H1 (cell line): ENCODE data around the gene ITPR1. TPM values are rescaled to one million over a fixed set of nuclear protein-coding genes. Genes with fewer than 3 reads are reported as not detected.

Source experiments
- CTBP2 ChIP-seq: IDR thresholded peaks from 2 replicates; pipeline ENCODE4 v1.7.0; 2011; ENCODE audit warnings: borderline replicate concordance, mild to moderate bottlenecking, moderate library complexity, mixed read lengths, low read length; ENCODE audit not compliant: insufficient read depth, insufficient read length
- polyA plus RNA-seq, 7 experiments: library from polyadenylated mRNA; depleted of rRNA in 3 of 7; stranded (reverse) in 5 of 7; unstranded in 2 of 7; fragments of >200 nt in 5 of 7; fragments of 200-250 nt in 2 of 7; gene quantifications; 1 replicate in 5 of 7; 2 replicates in 1 of 7; 4 replicates in 1 of 7; pipeline versions ENCODE4 v1.2.1 to v1.2.3, GENCODE V29; 2011 to 2013; ENCODE audit warnings: missing spikeins in 2 of 7, mixed read lengths in 2 of 7
- total RNA-seq: library from RNA; stranded (reverse); fragmentation: NEBNext Ultra II Directional; extraction: Animal tissue kit (Norgen Biotek cat#: 25700); gene quantifications from 2 replicates; pipeline ENCODE4 v1.2.1, GENCODE V29; 2021

ITPR1 gene
- total and polyA plus RNA-seq, 2 of the 8 experiments (the other 6 are each of a cell fraction or from before 2014, with no cell fraction given) = 2.5 to 16.3 TPM

DNA sequence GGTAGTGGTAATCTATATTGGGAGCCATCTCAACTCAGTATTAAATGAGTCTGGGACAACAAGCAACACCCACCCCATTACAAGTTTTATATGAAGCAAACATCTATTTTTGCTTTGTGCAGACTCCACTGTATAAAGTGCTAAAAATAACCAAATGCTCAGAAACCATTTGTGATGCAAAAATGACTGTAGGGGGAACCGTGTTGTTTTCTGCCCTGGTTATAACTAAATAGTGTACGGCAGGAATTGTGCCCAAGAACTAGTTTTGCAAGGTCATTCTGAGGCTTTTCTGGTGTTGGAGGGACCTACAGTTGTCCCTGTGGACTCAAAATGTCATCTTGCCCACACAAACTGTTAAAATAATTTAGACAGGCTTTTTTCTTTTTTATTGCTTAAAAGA lies 88.3 kb downstream of the ITPR1 start (continued):
- no peak for TF ChIP-seq CTBP2
